Measurements from ENCODE around the gene G6PC2.
"Not testable (repeated sequence)": the region's sequence is repeated elsewhere in the genome, so short reads cannot be mapped to it uniquely, and the experiment has no call there.

G6PC2 gene

DNA sequence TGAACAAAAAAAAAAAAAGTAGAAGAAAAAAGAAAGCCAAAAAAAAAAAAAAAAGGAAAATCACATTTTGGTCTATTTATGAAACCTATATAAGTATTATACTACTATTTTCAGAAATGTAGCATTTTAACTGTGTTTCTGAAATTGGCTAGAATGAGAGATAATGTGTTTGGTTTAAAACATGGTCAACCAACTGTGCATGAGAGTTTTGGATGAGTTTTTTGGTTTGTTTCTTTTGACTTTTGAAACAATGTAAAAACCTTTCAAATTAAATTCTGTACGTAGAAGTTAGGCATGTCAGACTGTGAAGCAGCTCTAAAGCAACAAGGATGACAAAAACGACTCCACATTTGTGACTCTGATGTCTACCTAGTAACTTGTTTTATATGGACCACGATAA is 45.5 kb upstream of the G6PC2 start:
- no peaks in the 10 kb centered on the region for H3K27me3 ChIP-seq
- TF ChIP-seq, protein P1, sequence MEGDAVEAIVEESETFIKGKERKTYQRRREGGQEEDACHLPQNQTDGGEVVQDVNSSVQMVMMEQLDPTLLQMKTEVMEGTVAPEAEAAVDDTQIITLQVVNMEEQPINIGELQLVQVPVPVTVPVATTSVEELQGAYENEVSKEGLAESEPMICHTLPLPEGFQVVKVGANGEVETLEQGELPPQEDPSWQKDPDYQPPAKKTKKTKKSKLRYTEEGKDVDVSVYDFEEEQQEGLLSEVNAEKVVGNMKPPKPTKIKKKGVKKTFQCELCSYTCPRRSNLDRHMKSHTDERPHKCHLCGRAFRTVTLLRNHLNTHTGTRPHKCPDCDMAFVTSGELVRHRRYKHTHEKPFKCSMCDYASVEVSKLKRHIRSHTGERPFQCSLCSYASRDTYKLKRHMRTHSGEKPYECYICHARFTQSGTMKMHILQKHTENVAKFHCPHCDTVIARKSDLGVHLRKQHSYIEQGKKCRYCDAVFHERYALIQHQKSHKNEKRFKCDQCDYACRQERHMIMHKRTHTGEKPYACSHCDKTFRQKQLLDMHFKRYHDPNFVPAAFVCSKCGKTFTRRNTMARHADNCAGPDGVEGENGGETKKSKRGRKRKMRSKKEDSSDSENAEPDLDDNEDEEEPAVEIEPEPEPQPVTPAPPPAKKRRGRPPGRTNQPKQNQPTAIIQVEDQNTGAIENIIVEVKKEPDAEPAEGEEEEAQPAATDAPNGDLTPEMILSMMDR (IDR thresholded peaks at IDR 0.05) = no peak
- no peaks in the 10 kb centered on the region for H3K9me3 ChIP-seq
- H3K36me3 ChIP-seq = peaks cover 10% of the 10 kb centered on the region
- H3K4me3 ChIP-seq (ENCODE audit: low read depth in 1 of 2, low read length in 1 of 2) = no peak overlapping the region
- no peak overlapping the region for H3K27ac ChIP-seq
- no peaks in the 10 kb centered on the region for H3K4me1 ChIP-seq (ENCODE audit: control insufficient read depth in 1 of 2, insufficient read depth in 1 of 2, low read depth in 1 of 2, low read length in 1 of 2)

- Histone ChIP-seq H3K27me3 (no peaks in the 10 kb centered on the region), H3K9me3 (no peaks in the 10 kb centered on the region), H3K4me1 (ENCODE audit: control insufficient read depth in 1 of 2, insufficient read depth in 1 of 2, low read depth in 1 of 2, low read length in 1 of 2) (no peaks in the 10 kb centered on the region), H3K4me3 (ENCODE audit: low read depth in 1 of 2, low read length in 1 of 2) (no peak overlapping the region), H3K27ac (no peak overlapping the region), H3K36me3 (peaks cover 14% of the 10 kb centered on the region)
- TF ChIP-seq, protein P1 (IDR thresholded peaks at IDR 0.05) = no peak
These were observed 42.9 kb upstream of the G6PC2 start for GRCh38 chr2:168858146-168858545.

DNA sequence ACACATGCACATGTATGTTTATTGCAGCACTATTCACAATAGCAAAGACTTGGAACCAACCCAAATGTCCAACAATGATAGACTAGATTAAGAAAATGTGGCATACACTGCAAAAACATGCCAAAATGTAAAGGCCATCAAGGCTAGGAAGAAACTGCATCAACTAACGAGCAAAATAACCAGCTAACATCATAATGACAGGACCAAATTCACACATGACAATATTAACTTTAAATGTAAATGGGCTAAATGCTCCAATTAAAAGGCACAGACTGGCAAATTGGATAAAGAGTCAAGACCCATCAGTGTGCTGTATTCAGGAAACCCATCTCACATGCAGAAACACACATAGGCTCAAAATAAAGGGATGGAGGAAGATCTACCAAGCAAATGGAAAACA is 33.9 kb upstream of the G6PC2 start:
- not testable (repeated sequence) for H3K4me3 ChIP-seq (ENCODE audit: low read depth in 1 of 2, low read length in 1 of 2); H3K4me1 ChIP-seq (ENCODE audit: control insufficient read depth in 1 of 2, insufficient read depth in 1 of 2, low read depth in 1 of 2, low read length in 1 of 2); H3K27ac ChIP-seq; H3K9me3 ChIP-seq; H3K27me3 ChIP-seq
- H3K36me3 ChIP-seq = peaks cover 15% of the 10 kb centered on the region

GRCh38 chr2:168870369-168870768 is 30.7 kb upstream of the G6PC2 start:
- not testable (repeated sequence) for H3K4me1 ChIP-seq (ENCODE audit: control insufficient read depth in 1 of 2, insufficient read depth in 1 of 2, low read depth in 1 of 2, low read length in 1 of 2); H3K27me3 ChIP-seq; H3K4me3 ChIP-seq (ENCODE audit: low read depth in 1 of 2, low read length in 1 of 2); H3K27ac ChIP-seq; H3K9me3 ChIP-seq
- H3K36me3 ChIP-seq = peaks cover 21% of the 10 kb centered on the region

- H3K9me3 ChIP-seq; H3K27ac ChIP-seq; H3K4me3 ChIP-seq (ENCODE audit: low read depth in 1 of 2, low read length in 1 of 2); H3K4me1 ChIP-seq (ENCODE audit: control insufficient read depth in 1 of 2, insufficient read depth in 1 of 2, low read depth in 1 of 2, low read length in 1 of 2); H3K27me3 ChIP-seq: not testable (repeated sequence)
- peaks cover 21% of the 10 kb centered on the region for H3K36me3 ChIP-seq
These were observed 30.3 kb upstream of the G6PC2 start for GRCh38 chr2:168870824-168871223.

DNA sequence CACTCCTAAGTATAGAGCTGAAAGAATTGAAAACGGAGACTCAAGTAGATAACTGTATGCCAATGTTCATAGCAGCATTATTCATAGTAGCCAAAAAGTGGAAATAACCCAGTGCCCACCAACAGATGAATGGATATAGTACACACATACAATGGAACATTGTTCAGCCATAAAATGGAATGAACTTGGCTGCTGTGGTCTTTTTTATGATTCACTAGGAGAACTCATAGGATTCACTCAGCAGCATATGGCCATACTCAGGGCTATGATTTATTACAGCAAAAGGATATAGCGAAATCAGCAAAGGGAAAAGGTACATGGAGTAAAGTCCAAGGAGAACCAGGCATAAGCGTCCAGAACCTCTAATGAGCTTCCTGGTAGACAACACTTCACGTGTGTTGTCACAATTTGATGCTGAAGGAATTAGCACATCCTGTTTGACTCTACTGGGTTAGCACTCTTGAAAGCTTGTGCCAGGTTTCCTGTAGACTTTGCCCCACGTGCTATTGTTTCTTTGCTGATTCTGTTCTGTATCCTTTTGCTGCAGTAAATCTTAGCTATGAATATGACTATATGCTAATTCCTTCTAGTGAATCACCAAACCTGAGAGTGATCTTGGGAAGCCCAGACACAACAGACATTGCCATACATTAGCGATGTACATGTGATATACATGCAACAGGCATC is 26.6 kb upstream of the G6PC2 start:
- no peak overlapping the region for H3K27ac ChIP-seq
- no peaks in the 10 kb centered on the region for H3K27me3 ChIP-seq
- H3K4me3 ChIP-seq (ENCODE audit: low read depth in 1 of 2, low read length in 1 of 2) = no peak overlapping the region
- H3K36me3 ChIP-seq = peaks cover 27% of the 10 kb centered on the region
- H3K9me3 ChIP-seq = no peaks in the 10 kb centered on the region
- no peaks in the 10 kb centered on the region for H3K4me1 ChIP-seq (ENCODE audit: control insufficient read depth in 1 of 2, insufficient read depth in 1 of 2, low read depth in 1 of 2, low read length in 1 of 2)
- TF ChIP-seq, protein P1 (IDR thresholded peaks at IDR 0.05) = no peak

GRCh38 chr2:168882163-168882562 is 18.9 kb upstream of the G6PC2 start:
- peaks cover 12% of the 10 kb centered on the region for H3K36me3 ChIP-seq
- H3K4me1 ChIP-seq (ENCODE audit: control insufficient read depth in 1 of 2, insufficient read depth in 1 of 2, low read depth in 1 of 2, low read length in 1 of 2); H3K4me3 ChIP-seq (ENCODE audit: low read depth in 1 of 2, low read length in 1 of 2); H3K27ac ChIP-seq; H3K9me3 ChIP-seq; H3K27me3 ChIP-seq: not testable (repeated sequence)

DNA sequence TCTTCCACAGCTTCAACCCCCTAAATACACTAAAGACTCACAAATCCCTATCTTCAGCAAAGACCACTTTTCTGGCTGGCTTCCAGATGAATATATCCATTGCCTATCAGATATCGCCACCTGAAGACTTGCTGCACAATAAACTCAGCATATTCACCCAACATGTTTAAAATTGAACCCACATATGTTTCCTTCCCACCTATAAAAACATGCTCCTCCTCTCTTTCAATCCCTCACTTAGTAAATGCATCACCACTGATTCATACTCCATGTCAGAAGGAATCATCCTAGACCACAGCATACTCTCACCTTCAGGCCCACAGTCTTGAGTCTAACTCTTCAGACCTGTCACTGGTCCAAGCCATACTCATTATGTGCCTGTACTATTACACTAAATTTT is 16.1 kb upstream of the G6PC2 start:
- TF ChIP-seq, protein P1 (IDR thresholded peaks at IDR 0.05) = no peak
- Histone ChIP-seq H3K27me3 (no peaks in the 10 kb centered on the region), H3K4me3 (ENCODE audit: low read depth in 1 of 2, low read length in 1 of 2) (no peak overlapping the region), H3K4me1 (ENCODE audit: control insufficient read depth in 1 of 2, insufficient read depth in 1 of 2, low read depth in 1 of 2, low read length in 1 of 2) (peaks cover 5 to 6% of the 10 kb centered on the region in 2 experiments), H3K9me3 (no peaks in the 10 kb centered on the region), H3K36me3 (peaks cover 6% of the 10 kb centered on the region), H3K27ac (no peak overlapping the region)

Measured in neutrophil (primary cell).